ENCODE data around the gene BSND.

BSND gene

DNA sequence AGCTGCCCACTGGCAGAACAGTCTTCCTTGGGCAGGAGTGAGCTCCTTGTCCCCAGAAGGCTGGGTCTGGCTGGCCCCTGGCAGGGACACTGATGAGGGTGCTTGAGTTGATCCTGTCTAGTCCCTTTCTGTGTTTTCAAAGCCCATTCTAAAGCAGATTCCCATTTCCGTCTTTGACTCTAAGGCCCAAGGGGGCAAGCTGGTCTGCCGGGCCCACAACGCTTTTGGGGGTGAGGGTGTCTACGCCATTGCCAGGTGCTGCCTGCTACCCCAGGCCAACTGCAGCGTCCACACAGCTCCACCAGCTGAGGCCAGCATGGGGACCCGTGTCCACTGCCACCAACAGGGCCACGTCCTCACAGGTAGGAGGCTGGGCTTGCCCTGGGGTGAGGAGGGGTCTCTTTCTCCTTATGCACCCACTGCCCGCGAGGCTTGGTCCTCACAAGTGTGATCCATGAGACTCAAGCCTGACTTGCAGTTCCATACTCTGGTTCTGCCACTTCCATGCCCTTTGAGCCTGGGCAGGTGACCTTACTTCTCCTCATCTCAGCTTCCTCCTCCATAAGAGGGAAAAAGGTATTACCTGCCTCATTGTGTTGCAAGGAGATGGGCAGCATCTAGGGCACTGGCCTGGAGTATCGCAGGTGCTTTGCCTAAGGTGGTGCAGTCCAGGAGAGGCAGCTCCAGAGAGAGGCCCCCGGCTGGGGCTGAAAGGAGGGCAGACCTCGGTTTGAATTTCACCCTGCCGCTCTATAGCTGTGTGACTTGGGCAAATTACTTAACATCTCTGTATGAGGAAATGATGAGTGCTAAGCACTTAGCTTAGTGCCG lies 60.8 kb downstream of the BSND start:
- no peak for DNase-seq (ENCODE audit: extremely low read depth, low read depth)
- no peak for TF ChIP-seq CTCF (IDR thresholded peaks at IDR 0.05; ENCODE audit: low read depth, low read length, missing control alignments)
- no peak overlapping the region for H3K4me3 ChIP-seq (replicated peaks; ENCODE audit: low read depth, low read length)

GRCh38 chr1:55060133-55060999 lies 61.6 kb downstream of the BSND start:
- no peak overlapping the region for H3K4me3 ChIP-seq (replicated peaks; ENCODE audit: low read depth, low read length)
- DNase-seq (ENCODE audit: extremely low read depth, low read depth), result no peak
- no peak for TF ChIP-seq CTCF (IDR thresholded peaks at IDR 0.05; ENCODE audit: low read depth, low read length, missing control alignments)

GRCh38 chr1:55061000-55061705 lies 62.4 kb downstream of the BSND start:
- DNase-seq (ENCODE audit: extremely low read depth, low read depth), result no peak
- no peak overlapping the region for H3K4me3 ChIP-seq (replicated peaks; ENCODE audit: low read depth, low read length)
- TF ChIP-seq CTCF (IDR thresholded peaks at IDR 0.05; ENCODE audit: low read depth, low read length, missing control alignments), result no peak

Measured in HFF-Myc (cell line).